Endothelial cell of umbilical vein (primary cell): Measurements from ENCODE around the gene SAYSD1. TPM values are rescaled to one million over a fixed set of nuclear protein-coding genes. Genes with fewer than 3 reads are reported as not detected.

Experiments used
- BruUV-seq: library from RNA; stranded (reverse); fragments of 400-500 nt; replicated peaks from 2 replicates; lab custom pipeline; 2021; lab: Mats Ljungman, UMichigan
- CTCF ChIA-PET: fragments of 300-600, 350-600 bp; sonication (Branson Sonifier 250); formaldehyde crosslinking; loops from one replicate; lab custom pipeline; 2021; ENCODE audit warnings: antibody characterized with exemption, inconsistent platforms; lab: Charles Lee
- POLR2A ChIA-PET: fragments of 300-600, 350-600 bp; sonication (Branson Sonifier 250); formaldehyde crosslinking; loops from one replicate; lab custom pipeline; 2021; ENCODE audit warnings: antibody characterized with exemption, inconsistent platforms; lab: Charles Lee
- DNase-seq: peaks from one replicate; pipeline ENCODE4 v3.0.0-alpha.2; 2011; ENCODE audit warnings: low read depth, low spot score
- FAIRE-seq: peaks from 2 replicates; lab custom pipeline; 2011; peaks lifted over from hg19 to GRCh38; lab: Jason Lieb, UNC
- H2AFZ ChIP-seq: 2 replicates; pipeline ENCODE4 v1.6.0; 2012; ENCODE audit warnings: low read depth, low read length, control low read depth, inconsistent platforms
- H3K27ac ChIP-seq: 2 replicates; pipeline ENCODE4 v1.5.1; 2011; ENCODE audit warnings: low read depth, mild to moderate bottlenecking, control low read depth, low read length, moderate library complexity; ENCODE audit not compliant: insufficient read depth
- H3K27me3 ChIP-seq, 2 experiments: 2 replicates each; pipeline versions ENCODE4 v1.6.0 to v1.6.1; 2011; ENCODE audit warnings: low read length in 2 of 2, mixed read lengths in 1 of 2; ENCODE audit not compliant: control insufficient read depth in 2 of 2, insufficient read depth in 2 of 2
- H3K36me3 ChIP-seq, 2 experiments: 2 replicates in 1 of 2; 3 replicates in 1 of 2; pipeline ENCODE4 v1.5.1; 2011; ENCODE audit warnings: low read length in 2 of 2, mild to moderate bottlenecking in 1 of 2, moderate library complexity in 1 of 2; ENCODE audit not compliant: control insufficient read depth in 2 of 2, insufficient read depth in 2 of 2; ENCODE audit errors: extremely low read depth in 1 of 2
- H3K4me1 ChIP-seq: 3 replicates; pipeline ENCODE4 v1.5.1; 2011; ENCODE audit warnings: mild to moderate bottlenecking, low read length; ENCODE audit not compliant: control insufficient read depth, insufficient read depth; ENCODE audit errors: extremely low read depth
- H3K4me2 ChIP-seq: 2 replicates; pipeline ENCODE4 v1.6.1; 2011; ENCODE audit warnings: low read length, control low read depth, mixed read lengths; ENCODE audit not compliant: insufficient read depth
- H3K4me3 ChIP-seq, 3 experiments: fragments of 200-600 bp in 1 of 3; sonication (generic), shearing (Covaris generic) in 1 of 3; replicated peaks in 1 of 3; 2 replicates each; pipeline ENCODE4 v1.5.1; 2011 to 2016; ENCODE audit warnings: control low read depth in 3 of 3, low read length in 3 of 3, mild to moderate bottlenecking in 2 of 3, inconsistent platforms in 1 of 3, low read depth in 1 of 3, moderate library complexity in 1 of 3; ENCODE audit not compliant: insufficient read depth in 1 of 3
- H3K79me2 ChIP-seq: 2 replicates; pipeline ENCODE4 v1.6.0; 2012; ENCODE audit warnings: low read length, inconsistent platforms; ENCODE audit not compliant: control insufficient read depth, insufficient read depth
- H3K9ac ChIP-seq: replicated peaks from 2 replicates; pipeline ENCODE3; 2011; ENCODE audit warnings: low read length, control low read depth; ENCODE audit not compliant: insufficient read depth; ENCODE audit errors: extremely low read depth
- H3K9me1 ChIP-seq: replicated peaks from 3 replicates; pipeline ENCODE4 v1.6.0; 2011; ENCODE audit warnings: mild to moderate bottlenecking, low read length; ENCODE audit not compliant: control insufficient read depth, insufficient read depth; ENCODE audit errors: extremely low read depth
- H3K9me3 ChIP-seq: replicated peaks from 2 replicates; pipeline ENCODE4 v1.5.1; 2012; ENCODE audit warnings: low read length, inconsistent platforms; ENCODE audit not compliant: control insufficient read depth, insufficient read depth
- H4K20me1 ChIP-seq: replicated peaks from 2 replicates; pipeline ENCODE3; 2011; ENCODE audit warnings: mild to moderate bottlenecking, low read length; ENCODE audit not compliant: control insufficient read depth, insufficient read depth; ENCODE audit errors: extremely low read depth
- CTCF ChIP-seq, 2 donors: IDR thresholded peaks; 1 replicate in 1 of 2; 2 replicates in 1 of 2; pipeline ENCODE4 v1.5.1; 2011; ENCODE audit warnings: low read length in 2 of 2, mild to moderate bottlenecking in 2 of 2, moderate library complexity in 2 of 2, control low read depth in 1 of 2, inconsistent platforms in 1 of 2, low read depth in 1 of 2; ENCODE audit not compliant: insufficient read depth in 1 of 2; ENCODE audit errors: extremely low read depth in 1 of 2
- EZH2 ChIP-seq: IDR thresholded peaks from 2 replicates; pipeline ENCODE4 v1.6.1; 2012; ENCODE audit warnings: borderline replicate concordance, low read depth, mild to moderate bottlenecking, moderate library complexity, low read length, inconsistent platforms; ENCODE audit not compliant: severe bottlenecking
- FOS ChIP-seq: IDR thresholded peaks from 2 replicates; pipeline ENCODE4 v1.6.1; 2011; ENCODE audit warnings: mild to moderate bottlenecking, low read length, moderate library complexity, borderline replicate concordance; ENCODE audit not compliant: insufficient read depth
- GATA2 ChIP-seq: IDR thresholded peaks from 2 replicates; pipeline ENCODE4 v1.7.0; 2011; ENCODE audit warnings: low read depth, mild to moderate bottlenecking, moderate library complexity, mixed read lengths, low read length; ENCODE audit not compliant: insufficient read length, insufficient read depth
- JUN ChIP-seq: IDR thresholded peaks from 2 replicates; pipeline ENCODE4 v1.6.1; 2011; ENCODE audit warnings: borderline replicate concordance, low read depth; ENCODE audit not compliant: insufficient read length, insufficient read depth
- MAX ChIP-seq: IDR thresholded peaks from 2 replicates; pipeline ENCODE4 v1.6.1; 2011; ENCODE audit not compliant: insufficient read depth, insufficient read length
- MYC ChIP-seq: IDR thresholded peaks from one replicate; pipeline ENCODE4 v1.6.1; 2011; ENCODE audit warnings: mild to moderate bottlenecking, low read depth, low read length
- POLR2A ChIP-seq: IDR thresholded peaks from 2 replicates; pipeline ENCODE4 v1.6.1; 2012; ENCODE audit warnings: low read depth, mild to moderate bottlenecking, control low read depth, low read length
- POLR2AphosphoS5 ChIP-seq: IDR thresholded peaks from 2 replicates; pipeline ENCODE4 v1.6.1; 2012; ENCODE audit warnings: low read depth, mild to moderate bottlenecking, control low read depth, low read length, moderate library complexity; ENCODE audit not compliant: insufficient read depth
- dilution Hi-C: fragments of 300-500 bp; cut with MboI; formaldehyde crosslinking; loops from one replicate; pipeline ENCODE4 v1.15.0; 2019; ENCODE audit warnings: low sequenced_read_pairs; ENCODE audit not compliant: extremely low pct_ligation_motif_present
- intact Hi-C: fragments of 100-400 bp; cut with micrococcal nuclease; formaldehyde crosslinking; loops from one replicate; pipeline ENCODE4 v1.10.0; 2022
- polyA plus RNA-seq, 4 experiments: library from polyadenylated mRNA; depleted of rRNA in 3 of 4; stranded (reverse) in 3 of 4; unstranded in 1 of 4; fragments of >200 nt; gene quantifications; 2 replicates each; pipeline versions ENCODE4 v1.2.1 to v1.2.3, GENCODE V29; 2011 to 2012; ENCODE audit warnings: missing spikeins in 1 of 4
- total RNA-seq: library from RNA; stranded (reverse); gene quantifications from 2 replicates; pipeline ENCODE4 v1.2.3, GENCODE V29; 2021

The SAYSD1 gene
- total and polyA plus RNA-seq, 2 donors (not counting 3 experiments of a cell fraction or from before 2014, with no cell fraction given) = 9.0 to 9.7 TPM

- Histone ChIP-seq H4K20me1 (no peaks in the 10 kb centered on the region), H3K9me3 (no peaks in the 10 kb centered on the region), H3K4me3 (no peak overlapping the region), H3K79me2 (no peaks in the 10 kb centered on the region), H3K27ac (no peak overlapping the region), H3K36me3 (no peaks in the 10 kb centered on the region), H3K9me1 (no peaks in the 10 kb centered on the region), H3K9ac (no peak overlapping the region), H2AFZ (no peak overlapping the region), H3K4me1 (no peaks in the 10 kb centered on the region), H3K4me2 (no peak overlapping the region), H3K27me3 (peaks cover 17 to 40% of the 10 kb centered on the region in 2 experiments)
- intact Hi-C loops (no loop called here), dilution Hi-C loops (no loop called here)
- DNase-seq (no peak), FAIRE-seq (no peak)
- ChIA-PET CTCF (no interaction called here), POLR2A (no interaction called here)
- BruUV-seq = no TSS peak
- TF ChIP-seq MAX (no peak), POLR2A (no peak), GATA2 (no peak), JUN (no peak), POLR2AphosphoS5 (no peak), MYC (no peak), FOS (no peak), EZH2 (no peak), CTCF (IDR thresholded peaks at IDR 0.05; ENCODE audit: extremely low read depth in 1 of 2, insufficient read depth in 1 of 2, low read depth in 1 of 2, low read length in 2 of 2) (no peak)
Observed at GRCh38 chr6:39095578-39095977, 19.4 kb downstream of the SAYSD1 start.
